SKM-1 (cell line): ENCODE results near the gene DSCAML1.

Experiments used
- DNase-seq: peaks from one replicate; lab custom pipeline; 2025; ENCODE audit not compliant: unreplicated experiment; lab: John Stamatoyannopoulos, UW

DSCAML1 gene, protein sequence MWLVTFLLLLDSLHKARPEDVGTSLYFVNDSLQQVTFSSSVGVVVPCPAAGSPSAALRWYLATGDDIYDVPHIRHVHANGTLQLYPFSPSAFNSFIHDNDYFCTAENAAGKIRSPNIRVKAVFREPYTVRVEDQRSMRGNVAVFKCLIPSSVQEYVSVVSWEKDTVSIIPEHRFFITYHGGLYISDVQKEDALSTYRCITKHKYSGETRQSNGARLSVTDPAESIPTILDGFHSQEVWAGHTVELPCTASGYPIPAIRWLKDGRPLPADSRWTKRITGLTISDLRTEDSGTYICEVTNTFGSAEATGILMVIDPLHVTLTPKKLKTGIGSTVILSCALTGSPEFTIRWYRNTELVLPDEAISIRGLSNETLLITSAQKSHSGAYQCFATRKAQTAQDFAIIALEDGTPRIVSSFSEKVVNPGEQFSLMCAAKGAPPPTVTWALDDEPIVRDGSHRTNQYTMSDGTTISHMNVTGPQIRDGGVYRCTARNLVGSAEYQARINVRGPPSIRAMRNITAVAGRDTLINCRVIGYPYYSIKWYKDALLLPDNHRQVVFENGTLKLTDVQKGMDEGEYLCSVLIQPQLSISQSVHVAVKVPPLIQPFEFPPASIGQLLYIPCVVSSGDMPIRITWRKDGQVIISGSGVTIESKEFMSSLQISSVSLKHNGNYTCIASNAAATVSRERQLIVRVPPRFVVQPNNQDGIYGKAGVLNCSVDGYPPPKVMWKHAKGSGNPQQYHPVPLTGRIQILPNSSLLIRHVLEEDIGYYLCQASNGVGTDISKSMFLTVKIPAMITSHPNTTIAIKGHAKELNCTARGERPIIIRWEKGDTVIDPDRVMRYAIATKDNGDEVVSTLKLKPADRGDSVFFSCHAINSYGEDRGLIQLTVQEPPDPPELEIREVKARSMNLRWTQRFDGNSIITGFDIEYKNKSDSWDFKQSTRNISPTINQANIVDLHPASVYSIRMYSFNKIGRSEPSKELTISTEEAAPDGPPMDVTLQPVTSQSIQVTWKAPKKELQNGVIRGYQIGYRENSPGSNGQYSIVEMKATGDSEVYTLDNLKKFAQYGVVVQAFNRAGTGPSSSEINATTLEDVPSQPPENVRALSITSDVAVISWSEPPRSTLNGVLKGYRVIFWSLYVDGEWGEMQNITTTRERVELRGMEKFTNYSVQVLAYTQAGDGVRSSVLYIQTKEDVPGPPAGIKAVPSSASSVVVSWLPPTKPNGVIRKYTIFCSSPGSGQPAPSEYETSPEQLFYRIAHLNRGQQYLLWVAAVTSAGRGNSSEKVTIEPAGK (N-terminal part only)

DNA sequence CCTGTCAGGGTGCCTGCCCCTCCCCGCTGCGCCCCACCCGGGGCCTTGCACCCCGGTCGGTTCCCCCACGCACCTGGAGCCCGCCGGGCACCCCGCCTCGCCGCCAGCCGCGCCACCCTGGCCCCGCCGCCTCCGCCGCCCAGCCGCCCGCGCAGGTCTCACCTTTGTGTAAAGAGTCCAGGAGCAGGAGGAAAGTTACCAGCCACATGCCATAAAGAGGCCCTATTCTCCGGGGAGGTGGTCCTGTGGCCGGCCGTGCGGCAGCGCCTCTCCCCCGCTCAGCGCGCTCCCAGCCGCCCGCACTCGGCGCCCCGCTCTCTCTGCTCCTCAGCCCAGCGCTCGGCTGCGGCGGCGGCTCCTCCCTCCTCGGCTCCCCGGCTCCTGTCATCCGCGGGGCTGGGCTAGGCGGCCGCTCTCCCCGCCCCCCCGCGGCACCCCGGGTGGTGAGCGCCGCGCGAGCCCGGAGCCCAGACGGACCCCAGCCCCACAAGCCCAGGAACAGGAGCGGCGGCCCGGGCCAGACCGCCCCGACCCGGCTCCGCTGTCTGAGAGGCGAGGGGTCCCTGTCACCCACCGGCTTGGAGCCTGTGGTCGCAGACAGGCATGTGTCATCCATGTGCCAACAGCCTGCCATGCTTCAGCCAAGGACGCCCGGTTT is at the start of gene DSCAML1:
DSCAML1 (minus strand) TSS at position 345 of the 658 bp plus-strand sequence; CDS start at position 208, 137 bp downstream.
- no peak for DNase-seq

DNA sequence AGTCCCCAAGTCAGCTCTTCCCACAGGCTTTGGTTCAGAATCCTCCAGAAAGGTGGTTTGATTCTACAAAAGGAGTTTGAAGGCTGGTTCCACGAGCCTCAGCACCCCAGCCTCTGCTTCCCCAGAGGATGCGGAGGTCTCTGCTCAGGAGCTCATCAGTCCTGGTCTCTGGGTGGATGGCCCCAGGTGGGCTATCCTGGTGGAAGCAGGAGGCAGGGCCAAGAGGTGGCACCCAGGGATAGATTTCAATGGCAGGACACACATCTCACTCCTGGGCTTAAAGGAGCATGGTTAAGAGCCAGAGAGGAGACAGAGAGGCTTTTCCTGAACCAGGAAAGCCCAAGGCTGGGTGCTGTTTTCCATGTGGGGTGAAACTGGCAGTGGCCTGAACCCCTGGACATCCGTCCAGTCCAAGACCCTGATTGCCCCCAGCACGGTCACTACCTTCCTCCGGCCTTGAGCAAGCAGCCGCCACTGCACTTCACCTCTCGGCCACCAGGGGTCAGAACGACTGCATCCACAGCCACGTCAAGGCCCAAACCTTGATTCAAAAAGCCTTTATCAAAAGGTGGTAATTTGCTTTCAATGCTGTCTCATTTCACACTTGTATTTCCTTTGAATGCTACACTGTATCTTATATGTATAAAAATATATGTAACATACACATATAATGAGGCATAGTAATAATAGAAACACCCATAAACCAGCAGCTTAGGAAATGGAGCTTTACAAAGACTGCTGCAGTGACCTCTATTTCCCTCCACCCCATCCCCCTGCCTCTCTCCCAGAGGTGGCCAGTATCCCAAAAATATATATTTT is 46.9 kb upstream of the DSCAML1 start:
- no peak for DNase-seq

DNA sequence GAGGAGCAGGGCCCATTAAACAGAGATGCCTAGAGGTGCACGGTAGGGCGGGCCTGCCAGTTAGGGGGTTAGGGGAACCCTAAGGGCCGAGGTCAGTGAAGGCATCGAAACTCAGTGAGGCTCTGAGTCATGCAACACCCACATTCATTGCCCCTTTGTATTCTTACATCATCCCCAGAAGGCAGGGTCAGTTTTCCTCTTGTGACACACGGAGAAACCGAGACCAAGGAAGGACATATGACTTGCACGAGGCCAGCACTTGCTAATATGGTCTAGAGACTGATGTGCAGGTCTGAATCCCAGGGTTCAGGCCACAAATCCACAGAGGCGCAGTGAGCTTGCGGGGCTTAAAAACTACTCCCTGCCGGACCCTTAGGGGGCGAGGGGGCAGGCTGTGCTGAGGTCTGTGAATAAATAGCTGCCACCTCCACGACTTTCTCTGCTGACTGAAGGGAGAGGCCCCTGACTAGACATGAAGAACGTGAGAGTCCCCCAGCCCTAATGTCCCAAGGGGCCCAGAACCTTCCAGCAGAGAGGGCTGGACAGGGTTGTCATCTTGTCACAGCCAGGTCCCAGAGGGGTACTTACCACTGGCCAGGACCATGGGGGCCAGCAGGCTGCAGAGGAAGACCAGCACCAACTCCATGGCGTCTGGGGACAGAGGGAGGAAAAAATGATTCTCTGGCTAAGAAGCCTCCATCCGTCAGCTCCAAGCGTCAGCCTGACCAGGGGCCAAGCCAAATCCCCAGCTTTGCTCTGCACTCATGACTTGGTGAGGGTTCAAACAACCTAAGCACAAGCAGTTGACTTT is 45.3 kb upstream of the DSCAML1 start:
- peak; percentile 81 for DNase-seq

DNA sequence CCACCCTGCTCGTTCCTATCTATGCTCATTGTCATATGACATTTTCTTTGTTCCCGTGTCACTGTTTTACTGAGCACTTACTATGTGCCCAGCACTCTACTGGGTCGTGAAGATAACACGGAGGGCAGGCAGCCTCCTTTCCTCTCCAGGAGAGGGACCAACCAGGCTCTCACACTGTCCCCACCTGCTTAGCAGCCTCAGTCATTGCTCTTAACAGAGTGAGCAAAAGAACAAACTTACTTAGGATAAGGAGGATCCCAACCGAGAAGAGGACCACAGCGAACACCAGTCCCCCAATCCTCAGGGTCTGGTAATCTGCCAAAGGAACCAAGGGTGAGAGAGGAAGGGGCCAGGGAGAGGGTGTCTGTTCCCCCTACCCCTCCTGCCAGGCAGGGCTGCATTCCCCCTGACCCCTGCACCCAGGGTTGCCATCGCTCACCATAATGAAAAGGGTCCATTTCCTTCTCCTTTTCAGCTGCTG is 44.6 kb upstream of the DSCAML1 start:
- no peak for DNase-seq

DNA sequence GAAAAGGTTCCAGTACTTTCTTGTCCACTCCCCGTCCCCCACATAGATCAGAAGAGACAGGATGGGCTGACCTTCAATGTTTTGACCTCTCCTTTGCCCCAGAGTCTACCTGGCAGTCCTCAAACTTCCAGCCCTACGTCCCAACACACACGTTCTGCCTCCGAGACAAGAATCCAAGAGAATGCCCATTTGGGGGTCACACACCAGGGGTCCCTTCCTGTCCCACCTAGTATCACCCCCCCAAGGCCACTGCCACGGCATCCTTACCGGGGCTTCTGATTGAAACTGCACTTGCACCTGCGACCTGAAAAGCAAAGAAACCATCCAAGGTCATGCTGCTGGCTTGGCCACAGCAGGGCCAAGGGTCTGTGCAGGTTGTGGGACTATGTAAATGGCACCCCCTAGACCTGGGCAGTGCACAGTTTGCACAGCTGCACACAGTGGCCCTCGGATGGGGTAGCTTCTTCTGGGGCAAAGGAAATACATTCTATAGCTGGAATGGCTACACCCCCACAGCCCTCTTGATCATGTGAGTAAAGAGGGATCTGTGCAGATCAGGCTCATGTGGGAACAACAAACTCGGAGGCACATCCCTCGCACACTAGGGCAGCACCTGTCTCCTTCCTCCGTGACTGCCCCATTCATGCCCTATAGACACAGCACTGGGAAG is 44.0 kb upstream of the DSCAML1 start:
- DNase-seq, result no peak

DNA sequence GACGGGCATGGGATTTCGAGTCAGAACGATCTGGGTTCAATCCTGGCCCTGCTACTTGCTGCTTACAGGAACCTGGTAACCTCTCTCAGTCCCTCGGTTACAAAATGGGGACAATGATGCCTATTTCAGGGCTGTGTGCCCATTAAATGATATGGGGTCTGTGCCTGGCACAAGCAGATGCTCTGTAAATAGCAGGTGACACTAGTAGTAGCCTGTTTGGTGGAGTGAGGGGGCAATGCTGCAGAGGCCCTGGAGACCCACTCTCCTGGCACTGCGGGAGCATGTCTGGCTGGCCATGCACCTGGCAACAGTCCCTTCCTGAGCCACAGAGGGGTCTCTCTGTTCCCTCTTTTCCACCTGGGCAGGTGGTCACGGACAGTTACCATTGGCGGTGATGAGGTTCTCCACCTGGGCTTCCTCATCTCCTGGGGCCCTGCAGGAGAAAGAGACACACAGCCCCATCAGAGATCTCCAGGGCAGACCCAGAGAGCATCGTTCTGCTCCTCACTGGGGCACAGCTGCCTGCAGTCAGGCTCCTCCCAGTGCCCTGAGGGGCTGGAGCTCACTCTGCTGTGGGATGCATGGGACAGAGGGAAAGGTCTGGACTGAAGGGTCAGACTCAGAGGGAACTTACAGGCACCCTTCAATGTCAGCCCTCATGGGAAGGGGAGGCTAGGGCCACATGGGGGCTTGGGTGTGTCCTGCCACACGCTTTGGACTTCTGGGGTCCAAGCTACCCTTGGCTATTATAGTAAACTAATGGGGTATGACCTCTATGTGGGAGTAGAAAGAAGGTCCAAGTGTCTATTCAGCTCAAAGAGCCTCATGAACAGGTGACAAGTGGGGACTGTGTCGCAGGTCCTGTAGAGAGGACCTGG is 43.2 kb upstream of the DSCAML1 start:
- DNase-seq, result no peak

DNA sequence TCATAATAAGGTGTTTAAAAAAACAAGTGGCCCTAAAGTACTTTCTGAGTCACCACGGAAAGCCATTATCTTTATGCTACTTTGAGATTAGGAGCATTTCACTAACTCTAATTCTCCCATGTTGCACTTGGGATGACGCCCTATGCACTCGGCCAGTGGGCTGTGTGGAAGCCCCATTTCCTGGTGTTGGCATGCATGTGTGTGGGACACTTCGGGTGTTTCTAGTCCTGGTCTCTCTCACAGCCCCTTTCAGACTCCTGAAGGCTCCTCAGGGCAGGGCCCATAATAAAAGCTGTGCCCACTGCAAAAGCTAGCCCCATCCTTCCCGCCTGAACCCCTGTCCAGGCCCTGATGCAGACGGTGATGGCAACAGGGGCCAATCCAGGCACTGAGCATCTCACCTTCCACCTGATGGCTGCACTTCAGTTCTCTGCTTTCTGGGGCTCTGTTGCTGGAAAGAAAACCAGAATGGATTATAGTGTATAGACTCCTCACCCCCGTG is 42.4 kb upstream of the DSCAML1 start:
- DNase-seq, result no peak

DNA sequence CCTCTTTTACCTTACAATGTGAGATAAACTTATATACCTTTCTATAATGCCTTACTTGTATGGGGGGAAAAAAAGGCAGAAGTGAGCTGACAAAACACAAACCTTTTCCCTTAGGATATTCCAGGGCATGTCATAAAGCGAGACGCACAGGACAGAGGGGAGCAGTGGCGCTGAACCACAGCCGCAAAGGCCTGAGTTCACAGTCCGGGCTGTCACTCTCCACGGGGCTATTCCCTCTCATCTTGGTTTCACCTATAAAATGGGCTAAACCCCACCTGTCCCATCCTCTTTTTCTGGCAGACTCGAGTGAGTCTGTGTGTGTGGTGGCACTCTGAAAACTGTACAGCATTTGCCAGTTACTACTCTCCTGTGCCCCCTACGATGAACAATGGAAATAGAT is 41.9 kb upstream of the DSCAML1 start:
- no peak for DNase-seq

DNA sequence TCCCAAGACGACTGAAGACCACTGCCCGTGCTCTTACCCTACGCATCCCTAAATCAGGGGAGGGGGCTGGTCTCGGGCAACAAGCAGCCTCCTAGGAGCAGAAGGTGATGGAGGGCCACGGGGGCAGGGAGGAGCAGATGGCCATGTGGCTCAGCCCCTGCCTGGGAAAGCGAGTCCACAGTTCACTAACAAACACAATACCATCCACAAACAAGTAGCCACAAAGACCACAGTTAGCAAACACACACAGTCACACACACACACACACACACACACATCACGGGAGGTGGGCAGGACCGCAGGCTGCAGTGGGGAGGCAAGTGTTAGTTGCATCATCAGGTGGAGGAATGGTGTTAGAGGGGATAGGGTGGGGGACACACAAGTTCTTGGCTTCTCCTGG is 40.8 kb upstream of the DSCAML1 start:
- no peak for DNase-seq

DNA sequence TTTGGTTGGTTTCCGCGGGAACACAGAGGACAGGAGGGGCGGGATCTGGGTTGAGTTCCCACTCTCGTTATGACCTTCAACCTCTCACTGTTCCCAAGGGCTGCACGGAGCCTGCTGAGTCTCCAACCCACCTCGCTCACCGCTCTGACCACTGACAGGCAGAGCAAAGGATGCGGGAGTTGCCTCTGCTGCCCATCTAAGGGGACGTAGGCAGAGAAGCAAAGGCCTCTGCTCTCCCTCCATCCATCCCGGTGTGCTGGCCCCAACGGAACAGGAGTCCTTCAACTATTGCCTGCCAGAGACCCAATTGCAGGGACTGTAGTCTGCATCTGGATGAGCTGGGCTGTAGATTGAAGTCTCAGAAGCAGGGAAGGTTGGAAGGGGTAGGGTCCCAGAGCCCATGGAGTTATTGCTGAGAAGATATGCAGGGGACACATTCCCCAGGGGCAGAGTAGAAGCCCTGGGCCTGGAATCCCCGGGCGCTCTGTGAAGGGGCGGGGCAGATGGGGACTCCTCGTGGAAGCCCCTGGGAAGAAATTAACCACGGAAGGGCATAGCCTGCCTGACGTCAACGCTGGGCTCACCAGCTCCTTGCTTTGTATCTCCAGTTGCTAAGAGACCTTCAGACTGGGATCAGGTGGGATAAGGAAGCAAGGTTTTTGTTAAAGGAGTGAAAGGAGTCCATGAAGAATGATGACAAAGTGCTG is 40.2 kb upstream of the DSCAML1 start:
- no peak for DNase-seq

DNA sequence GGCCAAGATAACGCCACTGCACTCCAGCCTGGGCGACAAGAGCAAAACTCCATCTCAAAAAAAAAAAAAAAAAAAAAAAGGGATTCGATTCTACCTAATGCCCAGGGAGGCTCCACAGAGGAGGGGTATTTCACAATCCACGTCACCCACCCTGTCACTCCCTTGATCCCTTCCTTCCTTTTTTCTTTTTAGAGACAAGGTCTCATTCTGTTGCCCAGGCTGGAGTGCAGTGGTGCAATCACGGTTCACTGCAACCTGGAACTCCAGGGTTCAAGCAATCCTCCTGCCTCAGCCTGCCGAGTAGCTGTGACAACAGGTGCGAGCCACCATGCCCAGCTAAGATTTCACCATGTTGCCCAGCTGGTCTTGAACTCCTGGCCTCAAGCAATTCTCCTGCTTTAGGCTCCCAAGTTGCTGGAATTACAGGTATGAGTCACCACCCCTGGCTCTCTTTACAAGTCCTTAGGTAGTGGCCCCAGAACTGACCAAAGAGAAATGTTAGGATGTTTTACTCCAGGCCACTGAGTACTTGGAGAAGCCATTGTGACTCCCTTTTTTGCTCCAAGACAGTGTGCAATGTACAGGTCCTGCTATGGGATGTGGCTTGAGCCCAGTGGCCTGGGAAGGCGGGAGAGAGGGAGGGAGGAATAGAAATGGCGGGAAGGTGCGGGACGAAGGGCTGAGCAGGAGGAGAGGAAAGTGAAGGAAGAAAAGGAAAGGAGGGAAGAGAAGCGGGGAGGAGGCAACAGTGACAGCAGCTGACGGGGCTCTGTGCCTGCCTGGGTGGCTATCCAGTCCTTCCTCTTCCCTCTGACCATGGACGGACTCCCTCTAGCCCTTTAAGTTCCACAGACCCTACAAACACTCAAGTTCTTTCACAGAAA is 39.3 kb upstream of the DSCAML1 start:
- DNase-seq, result peak; percentile 72

DNA sequence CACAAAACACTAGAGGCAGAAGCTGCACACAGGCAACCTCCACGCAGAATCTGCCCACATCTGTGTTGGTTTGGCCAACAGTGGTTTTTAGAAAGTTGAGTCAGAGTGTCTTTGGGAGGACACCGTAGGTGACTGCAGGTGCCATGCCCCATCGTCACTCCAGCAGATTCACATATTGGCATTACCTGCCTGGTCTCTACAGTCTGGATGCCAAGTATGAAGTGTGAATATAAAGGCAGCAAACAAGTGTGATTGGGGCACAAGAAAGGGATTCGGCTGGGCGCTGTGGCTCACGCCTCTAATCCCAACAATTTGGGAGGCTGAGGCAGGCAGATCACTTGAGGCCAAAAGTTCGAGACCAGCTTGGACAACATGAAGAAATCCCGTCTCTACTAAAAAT is 38.6 kb upstream of the DSCAML1 start:
- no peak for DNase-seq

DNA sequence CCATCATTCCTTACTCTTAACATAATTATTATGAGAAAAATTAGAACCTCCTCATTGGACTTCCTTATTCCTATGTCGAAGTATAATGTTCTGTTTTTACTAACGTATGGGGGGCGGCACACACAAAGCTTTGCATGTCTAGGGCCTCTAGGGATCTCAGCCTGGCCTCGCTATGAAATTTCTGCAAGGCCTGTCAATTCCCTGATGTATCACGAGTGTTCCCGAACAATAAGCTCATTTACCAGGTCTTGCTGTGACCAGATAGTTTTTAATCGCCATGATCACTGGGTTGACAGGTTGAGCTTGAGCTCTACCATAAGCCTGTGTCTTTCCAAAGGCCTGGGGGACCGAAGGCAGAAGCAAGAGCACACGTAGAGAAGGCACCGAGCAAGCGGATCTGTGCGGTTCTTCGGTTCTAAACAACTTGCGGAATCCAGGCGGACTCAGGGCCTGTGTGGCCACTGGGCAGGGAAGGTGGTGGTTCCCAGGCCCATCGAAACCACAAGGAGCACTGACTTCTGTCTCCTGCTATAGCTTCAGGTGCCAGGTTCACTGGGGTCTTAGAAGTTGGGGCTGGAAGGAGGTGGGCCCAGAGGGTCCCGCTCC is 37.9 kb upstream of the DSCAML1 start:
- no peak for DNase-seq

DNA sequence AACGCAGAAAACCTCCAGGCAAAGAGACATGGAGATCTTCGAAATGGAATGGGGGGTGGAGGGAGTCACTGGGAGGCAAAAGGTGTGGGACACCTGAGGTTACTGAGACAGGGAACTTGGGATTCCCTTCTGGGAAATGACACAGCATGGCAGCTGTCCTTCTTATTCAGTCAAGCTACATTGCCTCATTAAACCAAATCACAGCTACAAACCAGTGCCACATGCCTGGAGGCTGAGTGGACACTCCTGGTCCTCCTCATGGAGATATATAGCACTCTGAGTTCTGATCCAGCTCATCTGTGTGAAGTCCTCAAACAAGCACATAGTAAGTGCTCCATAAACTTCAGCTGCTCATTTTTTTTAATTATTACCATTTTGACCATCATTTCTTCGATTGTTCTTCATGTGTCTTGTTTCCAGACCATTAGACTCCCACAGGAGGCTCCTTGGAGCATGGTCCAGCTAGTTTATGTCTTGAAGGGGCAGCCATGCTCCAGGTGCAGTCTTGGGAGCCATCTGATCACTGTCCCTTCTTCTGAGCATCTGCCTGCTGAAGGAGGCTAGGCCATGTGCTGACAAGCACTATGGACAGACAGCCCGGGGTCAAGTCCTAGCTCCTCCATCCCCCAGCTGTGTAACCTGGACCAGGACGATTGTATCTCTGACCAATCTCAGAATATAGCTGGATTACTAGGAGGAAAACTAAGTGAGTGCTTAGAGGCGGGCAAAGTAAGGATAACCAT is 37.2 kb upstream of the DSCAML1 start:
- DNase-seq, result no peak
